Measurements from ENCODE around the gene SLC6A12. TPM values are rescaled to one million over a fixed set of nuclear protein-coding genes. Genes with fewer than 3 reads are reported as not detected.

Gene SLC6A12
- total RNA-seq (under 1 TPM in 1 of 2 experiments, not detected in 1; 0.78 TPM), polyA plus RNA-seq (not detected), total RNA-seq (0 to 0.13 (median 0.04) reads per million in 6 experiments)

DNA sequence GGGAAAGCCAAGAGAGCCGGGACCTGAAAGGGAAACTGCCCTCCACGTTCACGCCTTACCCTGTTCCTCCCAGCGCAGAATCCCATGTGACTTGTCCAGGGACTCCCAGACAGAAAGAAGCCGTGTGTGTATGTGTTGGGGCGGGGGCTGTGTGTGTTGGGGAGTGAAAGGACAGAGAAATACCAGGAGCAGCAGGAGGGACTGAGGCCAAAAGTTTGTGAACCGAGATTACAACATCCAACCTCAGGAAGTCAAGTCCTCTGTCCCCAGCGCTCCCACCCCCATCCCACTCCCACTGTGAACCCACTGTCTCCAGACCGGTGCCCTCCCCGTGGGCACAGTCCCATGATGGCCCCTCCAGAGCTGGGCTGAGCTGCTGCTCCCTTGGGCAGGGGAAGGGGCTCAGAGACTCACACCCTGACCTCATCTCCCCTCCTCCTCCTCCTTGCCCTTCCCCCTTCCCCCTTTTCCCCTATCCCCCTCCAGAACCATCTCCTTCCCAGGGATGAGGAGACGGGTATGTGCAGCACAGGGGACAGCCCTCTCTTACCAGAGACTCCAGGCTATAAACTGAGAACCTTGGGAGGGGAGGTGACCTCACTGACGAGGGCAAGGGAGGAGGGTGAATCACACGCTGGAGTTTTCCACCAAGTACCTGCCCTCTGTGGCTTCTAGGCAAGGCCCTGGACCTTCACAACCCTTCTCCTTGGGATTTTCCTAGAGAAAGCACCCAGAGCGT lies at the start of gene SLC6A12:
TSS of gene SLC6A12 (minus strand) at position 155 of the 739 bp plus-strand sequence. CDS start 4,171 bp downstream, outside the sequence.
- H3K27me3 Mint-ChIP-seq = peaks cover 13 to 52% (median 45%) of the 10 kb centered on the region in 5 donors
- DNase-seq (peak in 1 of 10 donors; percentile 45), ATAC-seq (no peak)
- H3K9me3 Mint-ChIP-seq = no peaks in the 10 kb centered on the region
- H3K4me3 Mint-ChIP-seq = peak within 1 kb of the TSS in 1 of 10 donors; percentile 32
- H3K27ac Mint-ChIP-seq = no peak within 1 kb of the TSS
- H3K4me1 Mint-ChIP-seq = peaks cover 0 to 11% (median 5%) of the 10 kb centered on the region in 4 donors
- POLR2A ChIA-PET = no interaction called here
- no peaks in the 10 kb centered on the region for H3K36me3 Mint-ChIP-seq

DNA sequence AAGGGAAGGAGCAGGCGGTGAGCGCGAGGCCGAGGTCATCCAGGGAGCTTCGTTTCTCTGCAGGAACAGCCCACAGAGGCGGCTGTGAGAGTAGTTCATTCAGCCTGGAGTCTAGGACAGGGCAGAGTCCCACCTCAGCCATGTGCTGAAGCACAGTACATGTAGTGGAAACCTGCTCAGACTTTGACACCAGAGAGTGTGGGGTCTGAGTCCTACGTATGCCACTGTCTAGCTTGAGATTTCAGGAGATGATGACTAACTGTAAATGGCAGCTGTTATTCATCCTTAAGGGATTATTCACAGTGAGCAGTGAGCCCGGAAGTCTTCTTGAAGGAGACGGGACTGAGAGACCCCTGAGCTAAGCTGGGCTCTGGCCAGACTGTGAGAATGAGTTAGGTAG lies 49.6 kb upstream of the SLC6A12 start:
- DNase-seq (no peak), ATAC-seq (no peak)
- POLR2A ChIA-PET = no interaction called here
- peak overlapping the region in 4 of 10 donors; percentile 15 to 92 (median 64) for H3K27ac Mint-ChIP-seq
- H3K36me3 Mint-ChIP-seq = no peaks in the 10 kb centered on the region
- peak overlapping the region in 4 of 10 donors; percentile 8 to 62 (median 48) for H3K4me3 Mint-ChIP-seq
- peaks cover 6 to 31% (median 26%) of the 10 kb centered on the region in 4 donors for H3K4me1 Mint-ChIP-seq
- peaks cover 0 to 3% (median 0%) of the 10 kb centered on the region in 9 donors for H3K9me3 Mint-ChIP-seq
- peaks cover 0 to 9% (median 1%) of the 10 kb centered on the region in 5 donors for H3K27me3 Mint-ChIP-seq

GRCh38 chr12:262817-263216 lies 48.9 kb upstream of the SLC6A12 start, which contains the start of gene SLC6A13:
Gene SLC6A13 (minus strand): TSS chr12:262836. CDS start chr12:260052, 2,784 bp downstream.
- POLR2A ChIA-PET = no interaction called here
- no peak for ATAC-seq

GRCh38 chr12:262113-262512 lies 48.2 kb upstream of the SLC6A12 start:
- peak overlapping the region in 2 of 10 donors; percentile 33 to 66 for H3K27ac Mint-ChIP-seq
- POLR2A ChIA-PET = no interaction called here
- H3K27me3 Mint-ChIP-seq = peaks cover 0 to 19% (median 12%) of the 10 kb centered on the region in 5 donors
- peak overlapping the region in 1 of 10 donors; percentile 10 for H3K4me3 Mint-ChIP-seq
- ATAC-seq (no peak), DNase-seq (no peak)
- no peaks in the 10 kb centered on the region for H3K36me3 Mint-ChIP-seq
- peaks cover 4 to 31% (median 26%) of the 10 kb centered on the region in 4 donors for H3K4me1 Mint-ChIP-seq
- peaks cover 0 to 3% (median 0%) of the 10 kb centered on the region in 9 donors for H3K9me3 Mint-ChIP-seq

More at GRCh38 chr12:262817-263216, 48.9 kb upstream of the SLC6A12 start, which contains the start of gene SLC6A13:
- DNase-seq = no peak
- no peaks in the 10 kb centered on the region for H3K36me3 Mint-ChIP-seq
- peaks cover 0 to 3% (median 0%) of the 10 kb centered on the region in 9 donors for H3K9me3 Mint-ChIP-seq
- peak within 1 kb of the TSS in 3 of 10 donors; percentile 33 to 92 (median 66) for H3K27ac Mint-ChIP-seq
- H3K27me3 Mint-ChIP-seq = peaks cover 0 to 15% (median 9%) of the 10 kb centered on the region in 5 donors
- peaks cover 4 to 31% (median 26%) of the 10 kb centered on the region in 4 donors for H3K4me1 Mint-ChIP-seq
- H3K4me3 Mint-ChIP-seq = peak within 1 kb of the TSS in 4 of 10 donors; percentile 8 to 62 (median 28)

- H3K4me1 Mint-ChIP-seq = peaks cover 0 to 5% (median 0%) of the 10 kb centered on the region in 4 donors
- H3K27me3 Mint-ChIP-seq = peaks cover 16 to 45% (median 39%) of the 10 kb centered on the region in 5 donors
- ATAC-seq = no peak
- POLR2A ChIA-PET = no interaction called here
- no peak for DNase-seq
- H3K36me3 Mint-ChIP-seq = no peaks in the 10 kb centered on the region
- no peak overlapping the region for H3K4me3 Mint-ChIP-seq
- H3K9me3 Mint-ChIP-seq = peaks cover 0 to 2% (median 0%) of the 10 kb centered on the region in 9 donors
- H3K27ac Mint-ChIP-seq = peak overlapping the region in 1 of 10 donors; percentile 26
These were observed 43.8 kb upstream of the SLC6A12 start for GRCh38 chr12:257521-258321.

GRCh38 chr12:256958-257357 lies 43.0 kb upstream of the SLC6A12 start:
- H3K27me3 Mint-ChIP-seq = peaks cover 16 to 45% (median 40%) of the 10 kb centered on the region in 5 donors
- H3K36me3 Mint-ChIP-seq = no peaks in the 10 kb centered on the region
- ATAC-seq (no peak), DNase-seq (no peak)
- H3K4me3 Mint-ChIP-seq = no peak overlapping the region
- POLR2A ChIA-PET = no interaction called here
- H3K9me3 Mint-ChIP-seq = peaks cover 0 to 2% (median 0%) of the 10 kb centered on the region in 9 donors
- H3K4me1 Mint-ChIP-seq = peaks cover 0 to 5% (median 0%) of the 10 kb centered on the region in 4 donors
- H3K27ac Mint-ChIP-seq = no peak overlapping the region

- H3K27ac Mint-ChIP-seq = no peak overlapping the region
- no peak for ATAC-seq
- H3K4me1 Mint-ChIP-seq = peaks cover 0 to 5% (median 0%) of the 10 kb centered on the region in 4 donors
- no peak overlapping the region for H3K4me3 Mint-ChIP-seq
- peaks cover 17 to 45% (median 40%) of the 10 kb centered on the region in 5 donors for H3K27me3 Mint-ChIP-seq
- no peaks in the 10 kb centered on the region for H3K36me3 Mint-ChIP-seq
- H3K9me3 Mint-ChIP-seq = peaks cover 0 to 2% (median 0%) of the 10 kb centered on the region in 9 donors
- POLR2A ChIA-PET = no interaction called here
- no peak for DNase-seq
These were observed 42.3 kb upstream of the SLC6A12 start for GRCh38 chr12:256225-256624.

DNA sequence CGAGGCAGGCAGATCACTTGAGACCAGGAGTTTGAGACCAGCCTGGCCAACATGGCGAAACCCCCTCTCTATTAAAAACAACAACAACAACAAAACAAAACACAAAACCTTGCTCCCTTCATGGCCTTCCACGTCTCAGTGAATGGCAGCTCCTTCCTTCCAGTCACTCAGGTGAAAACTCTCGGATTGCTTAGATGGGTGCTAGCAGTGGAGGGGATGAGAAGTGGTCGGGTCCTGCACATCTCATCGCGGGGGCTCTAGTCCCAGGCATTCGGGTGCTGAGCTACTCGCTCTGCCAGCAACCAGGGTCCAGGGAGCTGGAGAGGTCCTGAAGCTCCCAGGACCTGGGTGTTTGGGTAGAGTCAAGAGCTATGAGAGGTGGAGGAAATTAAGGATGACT lies 41.0 kb upstream of the SLC6A12 start:
- Mint-ChIP-seq H3K9me3 (peaks cover 0 to 4% (median 0%) of the 10 kb centered on the region in 9 donors), H3K4me1 (peaks cover 0 to 5% (median 0%) of the 10 kb centered on the region in 4 donors), H3K27ac (no peak overlapping the region), H3K27me3 (peaks cover 19 to 45% (median 40%) of the 10 kb centered on the region in 5 donors), H3K4me3 (no peak overlapping the region), H3K36me3 (peaks cover 0 to 5% (median 0%) of the 10 kb centered on the region in 3 donors)
- ATAC-seq (no peak), DNase-seq (no peak)
- POLR2A ChIA-PET = no interaction called here

DNA sequence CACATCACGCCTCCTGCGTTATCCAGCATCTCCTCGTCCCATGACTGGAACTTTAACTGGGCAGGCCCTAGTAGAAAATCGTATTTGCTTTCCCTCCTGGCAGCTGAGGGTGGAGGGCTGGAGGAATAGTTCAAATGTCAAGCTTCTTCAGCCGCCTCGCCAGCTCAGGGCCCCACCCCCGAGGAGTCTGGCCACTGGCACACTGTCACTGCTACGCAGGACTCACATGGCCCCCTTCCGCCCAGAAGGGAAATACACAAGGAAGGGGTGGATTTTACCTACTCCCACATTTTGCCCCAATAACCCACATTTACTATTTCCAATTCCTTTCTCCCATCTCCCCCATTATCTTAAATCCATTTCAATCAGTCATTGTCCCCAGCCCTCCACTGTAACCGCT lies 40.1 kb upstream of the SLC6A12 start:
- Mint-ChIP-seq H3K36me3 (peaks cover 0 to 5% (median 0%) of the 10 kb centered on the region in 3 donors), H3K27me3 (peaks cover 19 to 45% (median 40%) of the 10 kb centered on the region in 5 donors), H3K27ac (no peak overlapping the region), H3K4me3 (no peak overlapping the region), H3K9me3 (peaks cover 0 to 4% (median 0%) of the 10 kb centered on the region in 9 donors), H3K4me1 (peaks cover 0 to 5% (median 0%) of the 10 kb centered on the region in 4 donors)
- POLR2A ChIA-PET = no interaction called here
- no peak for DNase-seq
- no peak for ATAC-seq

- Mint-ChIP-seq H3K36me3 (peaks cover 0 to 5% (median 0%) of the 10 kb centered on the region in 3 donors), H3K9me3 (peaks cover 0 to 7% (median under 1%) of the 10 kb centered on the region in 9 donors), H3K4me1 (peaks cover 0 to 5% (median 0%) of the 10 kb centered on the region in 4 donors), H3K27me3 (peaks cover 20 to 41% (median 36%) of the 10 kb centered on the region in 5 donors), H3K4me3 (no peak overlapping the region), H3K27ac (no peak overlapping the region)
- ATAC-seq (no peak), DNase-seq (no peak)
- POLR2A ChIA-PET = no interaction called here
These were observed 39.3 kb upstream of the SLC6A12 start for GRCh38 chr12:253116-253831.

GRCh38 chr12:252636-253035 lies 38.7 kb upstream of the SLC6A12 start:
- Mint-ChIP-seq H3K4me1 (peaks cover 0 to 5% (median 0%) of the 10 kb centered on the region in 4 donors), H3K27ac (peak overlapping the region in 1 of 10 donors; percentile 52), H3K4me3 (no peak overlapping the region), H3K36me3 (peaks cover 0 to 10% (median 2%) of the 10 kb centered on the region in 3 donors), H3K9me3 (peaks cover 0 to 11% (median 7%) of the 10 kb centered on the region in 9 donors), H3K27me3 (peaks cover 20 to 38% (median 29%) of the 10 kb centered on the region in 5 donors)
- DNase-seq (no peak), ATAC-seq (no peak)
- POLR2A ChIA-PET = no interaction called here

DNA sequence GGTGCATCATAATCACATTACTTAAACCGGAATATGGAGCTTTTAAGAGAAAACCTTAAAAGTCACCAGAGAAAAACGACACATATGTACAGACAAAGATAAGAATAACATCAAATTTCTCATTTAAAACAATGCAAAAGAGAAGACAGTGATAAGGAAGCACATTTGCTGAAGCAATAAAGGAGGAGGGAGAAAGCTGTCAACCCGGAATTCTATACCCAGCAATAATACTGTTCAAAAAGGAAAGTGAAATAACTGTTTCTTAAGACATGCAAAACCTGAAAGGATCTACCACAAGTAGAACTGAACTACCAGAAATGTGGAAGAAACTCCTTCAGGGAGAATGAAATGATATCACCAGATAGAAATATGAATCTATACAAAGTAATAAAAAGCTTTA lies 33.3 kb upstream of the SLC6A12 start:
- ATAC-seq (no peak), DNase-seq (no peak)
- no peaks in the 10 kb centered on the region for H3K4me1 Mint-ChIP-seq
- H3K4me3 Mint-ChIP-seq = no peak overlapping the region
- peaks cover 8 to 14% (median 10%) of the 10 kb centered on the region in 5 donors for H3K27me3 Mint-ChIP-seq
- H3K27ac Mint-ChIP-seq = no peak overlapping the region
- peaks cover 2 to 37% (median 19%) of the 10 kb centered on the region in 9 donors for H3K9me3 Mint-ChIP-seq
- POLR2A ChIA-PET = no interaction called here
- peaks cover 0 to 26% (median 6%) of the 10 kb centered on the region in 3 donors for H3K36me3 Mint-ChIP-seq

All from naive thymus-derived CD8-positive, alpha-beta T cell (primary cell).